ENCODE data around the gene CYP2R1. TPM values are rescaled to one million over a fixed set of nuclear protein-coding genes. Genes with fewer than 3 reads are reported as not detected.

The CYP2R1 gene
- total and polyA plus RNA-seq, 10 of the 15 experiments (the other 5 are each of a cell fraction or from before 2014, with no cell fraction given) = 0.52 to 10.3 (median 6.3) TPM

DNA sequence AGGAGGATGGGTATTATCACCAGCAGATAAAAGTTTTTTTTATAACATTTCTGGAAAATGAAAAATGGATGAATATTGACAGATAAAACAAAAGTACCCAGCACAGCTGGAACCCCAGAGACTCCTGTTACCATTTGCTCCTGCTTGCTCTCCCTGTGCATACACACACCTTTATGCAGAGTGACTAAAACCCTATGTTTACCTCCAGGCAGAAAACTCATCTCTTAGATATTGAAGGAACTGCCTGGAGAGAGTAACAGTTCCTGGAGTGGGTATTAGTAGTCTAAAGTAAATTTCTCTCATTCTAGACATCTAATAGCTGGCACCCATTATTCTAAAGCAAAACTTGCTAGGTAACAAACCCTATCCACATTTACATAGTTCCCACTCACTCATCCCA, 38.0 kb downstream of the CYP2R1 start:
- Histone ChIP-seq H2AFZ (ENCODE audit: control insufficient read depth, low read depth, low read length) (no peak overlapping the region), H3K4me1 (ENCODE audit: control insufficient read depth, insufficient read depth, low read length) (no peaks in the 10 kb centered on the region), H3K79me2 (ENCODE audit: control insufficient read depth, insufficient read depth, low read length) (no peaks in the 10 kb centered on the region), H3K9me3 (replicated peaks; ENCODE audit: control insufficient read depth, insufficient read depth, low read length) (no peaks in the 10 kb centered on the region; the same call in 2 of the 3 replicates), H3K27ac (ENCODE audit: control insufficient read depth, insufficient read depth) (no peak overlapping the region), H3K36me3 (ENCODE audit: control insufficient read depth in 2 of 2, insufficient read depth in 2 of 2, low read length in 1 of 2) (no peaks in the 10 kb centered on the region), H3K27me3 (replicated peaks in 1 of 2; ENCODE audit: control insufficient read depth in 2 of 2, insufficient read depth in 2 of 2, low read length in 1 of 2) (no peaks in the 10 kb centered on the region; a peak in 1 of 4 replicates), H3K4me2 (ENCODE audit: control insufficient read depth, insufficient read depth) (no peak overlapping the region), H4K20me1 (ENCODE audit: control insufficient read depth, insufficient read depth) (no peaks in the 10 kb centered on the region), H3K9ac (ENCODE audit: control insufficient read depth, insufficient read depth, low read length) (no peak overlapping the region), H3K4me3 (no peak overlapping the region)
- SMC1A ChIA-PET (ENCODE audit: uncharacterized antibody, unreplicated experiment) = no interaction called here
- no peak for ATAC-seq
- CTCF ChIA-PET = no interaction called here
- no peak for DNase-seq (ENCODE audit: low read depth, low spot score)
- RAD21 ChIA-PET (ENCODE audit: unreplicated experiment) = no interaction called here
- TF ChIP-seq TCF3 (IDR thresholded peaks at IDR 0.05; ENCODE audit: borderline replicate concordance, insufficient read depth, low read depth, low read length) (no peak), RFX5 (IDR thresholded peaks at IDR 0.05; ENCODE audit: low read depth, low read length) (no peak), MAX (IDR thresholded peaks at IDR 0.05; ENCODE audit: low read depth, low read length) (no peak), CBX5 (IDR thresholded peaks at IDR 0.05; ENCODE audit: low read depth) (no peak), RELA (IDR thresholded peaks at IDR 0.05; ENCODE audit: borderline replicate concordance, partially characterized antibody) (no peak)
- in situ Hi-C loops (cut with MboI) = no loop called here
- BruUV-seq (replicated peaks) = no TSS peak
- intact Hi-C loops (cut with micrococcal nuclease; ENCODE audit: unreplicated experiment) = no loop called here
- no peak for FAIRE-seq
- POLR2A ChIA-PET = no interaction called here

DNA sequence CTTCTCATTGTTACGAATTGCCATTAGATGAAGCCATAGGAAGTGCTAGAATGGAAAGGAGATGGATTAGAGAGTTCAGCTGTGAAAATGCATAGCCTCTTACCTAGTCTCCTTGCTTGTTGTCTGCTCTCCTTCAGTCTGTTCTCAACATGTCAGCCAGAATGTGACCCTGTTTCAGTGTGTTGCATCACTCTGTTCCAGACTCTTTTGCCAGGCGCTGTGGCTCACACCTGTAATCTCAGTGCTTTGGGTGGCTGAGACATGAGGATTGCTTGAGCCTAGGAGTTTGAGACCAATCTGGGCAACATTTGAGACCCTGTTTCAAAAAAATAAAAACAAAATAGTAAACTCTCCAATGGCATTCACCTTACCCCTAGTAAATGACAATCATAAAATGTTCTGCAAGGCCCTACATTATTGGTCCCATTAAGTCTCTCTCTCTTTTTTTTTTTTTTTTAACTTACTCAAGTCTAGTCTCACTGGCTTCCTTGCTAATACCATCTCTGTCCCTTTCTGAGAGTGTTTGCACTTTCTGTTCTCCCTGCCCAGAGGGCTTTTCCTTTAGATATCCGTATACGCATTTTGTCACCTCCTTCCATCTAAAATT, 39.4 kb downstream of the CYP2R1 start:
- in situ Hi-C loops (cut with MboI) (no loop called here), intact Hi-C loops (cut with micrococcal nuclease; ENCODE audit: unreplicated experiment) (no loop called here)
- Histone ChIP-seq H3K79me2 (ENCODE audit: control insufficient read depth, insufficient read depth, low read length) (no peaks in the 10 kb centered on the region), H3K27ac (ENCODE audit: control insufficient read depth, insufficient read depth) (no peak overlapping the region), H3K27me3 (replicated peaks in 1 of 2; ENCODE audit: control insufficient read depth in 2 of 2, insufficient read depth in 2 of 2, low read length in 1 of 2) (no peaks in the 10 kb centered on the region; a peak in 1 of 4 replicates), H3K9me3 (replicated peaks; ENCODE audit: control insufficient read depth, insufficient read depth, low read length) (no peaks in the 10 kb centered on the region; the same call in 2 of the 3 replicates), H3K4me3 (no peak overlapping the region), H3K4me2 (ENCODE audit: control insufficient read depth, insufficient read depth) (no peak overlapping the region), H3K9ac (ENCODE audit: control insufficient read depth, insufficient read depth, low read length) (no peak overlapping the region), H2AFZ (ENCODE audit: control insufficient read depth, low read depth, low read length) (no peak overlapping the region), H3K4me1 (ENCODE audit: control insufficient read depth, insufficient read depth, low read length) (no peaks in the 10 kb centered on the region), H4K20me1 (ENCODE audit: control insufficient read depth, insufficient read depth) (no peaks in the 10 kb centered on the region), H3K36me3 (ENCODE audit: control insufficient read depth in 2 of 2, insufficient read depth in 2 of 2, low read length in 1 of 2) (no peaks in the 10 kb centered on the region)
- no peak for TF ChIP-seq SP1 (IDR thresholded peaks at IDR 0.05; ENCODE audit: low read depth, low read length)
- ChIA-PET SMC1A (ENCODE audit: uncharacterized antibody, unreplicated experiment) (no interaction called here), RAD21 (ENCODE audit: unreplicated experiment) (no interaction called here), POLR2A (no interaction called here), CTCF (no interaction called here)
- no peak for DNase-seq (ENCODE audit: low read depth, low spot score)
- no peak for ATAC-seq
- BruUV-seq (replicated peaks) = no TSS peak
- 96% methylated on average over 4 of the region's 4 CpGs for WGBS (ENCODE audit: insufficient coverage, insufficient replicate concordance, low lambda C conversion rate, missing lambda C conversion rate)
- FAIRE-seq = no peak

Data from GM12878 (cell line).